Breast epithelium (tissue), 3 donors: Measurements from ENCODE around the gene PHACTR1.

ENCODE experiments used
- POLR2A ChIP-seq: fragments of 450-650 bp; IDR thresholded peaks from one replicate; pipeline ENCODE4 v1.6.1; 2016; ENCODE audit warnings: antibody characterized with exemption, mild to moderate bottlenecking, moderate library complexity
- TF ChIP-seq, protein P1 (sequence below), 3 donors: fragments of 450-650 bp; IDR thresholded peaks; one replicate each; pipeline ENCODE4 v1.5.1; 2016 to 2017; ENCODE audit warnings: antibody characterized with exemption in 3 of 3, mild to moderate bottlenecking in 3 of 3, moderate library complexity in 3 of 3

GRCh38 chr6:13203145-13203544, 486.6 kb downstream of the PHACTR1 start:
- no peak for TF ChIP-seq POLR2A
- TF ChIP-seq, protein P1, sequence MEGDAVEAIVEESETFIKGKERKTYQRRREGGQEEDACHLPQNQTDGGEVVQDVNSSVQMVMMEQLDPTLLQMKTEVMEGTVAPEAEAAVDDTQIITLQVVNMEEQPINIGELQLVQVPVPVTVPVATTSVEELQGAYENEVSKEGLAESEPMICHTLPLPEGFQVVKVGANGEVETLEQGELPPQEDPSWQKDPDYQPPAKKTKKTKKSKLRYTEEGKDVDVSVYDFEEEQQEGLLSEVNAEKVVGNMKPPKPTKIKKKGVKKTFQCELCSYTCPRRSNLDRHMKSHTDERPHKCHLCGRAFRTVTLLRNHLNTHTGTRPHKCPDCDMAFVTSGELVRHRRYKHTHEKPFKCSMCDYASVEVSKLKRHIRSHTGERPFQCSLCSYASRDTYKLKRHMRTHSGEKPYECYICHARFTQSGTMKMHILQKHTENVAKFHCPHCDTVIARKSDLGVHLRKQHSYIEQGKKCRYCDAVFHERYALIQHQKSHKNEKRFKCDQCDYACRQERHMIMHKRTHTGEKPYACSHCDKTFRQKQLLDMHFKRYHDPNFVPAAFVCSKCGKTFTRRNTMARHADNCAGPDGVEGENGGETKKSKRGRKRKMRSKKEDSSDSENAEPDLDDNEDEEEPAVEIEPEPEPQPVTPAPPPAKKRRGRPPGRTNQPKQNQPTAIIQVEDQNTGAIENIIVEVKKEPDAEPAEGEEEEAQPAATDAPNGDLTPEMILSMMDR (IDR thresholded peaks at IDR 0.05), result no peak
